ENCODE data around the gene ADCY7. TPM values are rescaled to one million over a fixed set of nuclear protein-coding genes. Genes with fewer than 3 reads are reported as not detected.
A peak's percentile ranks its signal among the peaks of the same experiment; 100 is the strongest.

ADCY7 gene
- total and polyA plus RNA-seq, 2 of the 4 experiments (the other 2 are of a cell fraction): 15.2 to 17.1 TPM

- no peak for TF ChIP-seq MAFK (IDR thresholded peaks at IDR 0.05; ENCODE audit: low read depth, low read length)
These were observed 5.9 kb upstream of the ADCY7 start (continued) for GRCh38 chr16:50260206-50261159.

GRCh38 chr16:50261160-50261706 is 5.1 kb upstream of the ADCY7 start:
- dilution Hi-C loops (cut with HindIII; ENCODE audit: low sequenced_read_pairs, unreplicated experiment) (no loop called here), intact Hi-C loops (cut with micrococcal nuclease) (no loop called here), in situ Hi-C loops (cut with MboI; ENCODE audit: low sequenced_read_pairs) (no loop called here)
- ATAC-seq (ENCODE audit: low read depth) (no peak), DNase-seq (no peak)
- ChIA-PET POLR2A (ENCODE audit: unreplicated experiment) (no interaction called here), CTCF (no interaction called here)
- H3K4me3 ChIP-seq (ENCODE audit: insufficient read depth, low read depth, low read length): no peak overlapping the region
- no peak overlapping the region for H3K4me2 ChIP-seq (ENCODE audit: low read depth, low read length)
- no peak overlapping the region for H3K27ac ChIP-seq (ENCODE audit: insufficient read depth, low read length)
- peaks cover 0 to 6% of the 10 kb centered on the region in 2 experiments; a peak in 1 of 4 replicates for H3K79me1 ChIP-seq (ENCODE audit: low read depth in 1 of 2, low read length in 2 of 2)
- no peaks in the 10 kb centered on the region for H3K36me3 ChIP-seq (ENCODE audit: control insufficient read depth, insufficient read depth, low read length)
- H3K9ac ChIP-seq (ENCODE audit: low read depth, low read length): no peak overlapping the region
- H2AFZ ChIP-seq (replicated peaks; ENCODE audit: low read length, poor library complexity): no peak overlapping the region
- TF ChIP-seq RCOR1 (IDR thresholded peaks at IDR 0.05; ENCODE audit: insufficient replicate concordance, low read length) (no peak), RAD21 (IDR thresholded peaks at IDR 0.05; ENCODE audit: low read length) (no peak), USF2 (IDR thresholded peaks at IDR 0.05; ENCODE audit: low read depth, low read length) (no peak), NFE2L2 (IDR thresholded peaks at IDR 0.05; ENCODE audit: low read depth, low read length) (no peak), CHD1 (IDR thresholded peaks at IDR 0.05; ENCODE audit: low read depth, low read length) (no peak), POLR2A (IDR thresholded peaks at IDR 0.05; ENCODE audit: low read depth, low read length) (no peak), MAZ (IDR thresholded peaks at IDR 0.05; ENCODE audit: borderline replicate concordance, low read depth, low read length) (no peak), RFX5 (IDR thresholded peaks at IDR 0.05; ENCODE audit: low read depth, low read length) (no peak)
- 75% methylated on average over 7 of the region's 9 CpGs; no CpG with 5 or more reads in 1 of the 2 experiments for WGBS, 2 experiments (ENCODE audit: extremely low coverage in 2 of 2, insufficient read length in 1 of 2)
- no peak overlapping the region for H4K8ac ChIP-seq (ENCODE audit: low read depth in 2 of 2, low read length in 2 of 2)
- H3K4ac ChIP-seq (ENCODE audit: low read depth, low read length): no peak overlapping the region
- no peak overlapping the region for H3K18ac ChIP-seq (ENCODE audit: low read depth, low read length)
- peak overlapping the region; percentile 16 for H2AK9ac ChIP-seq (replicated peaks; ENCODE audit: low read depth, low read length, poor library complexity)
- H4K91ac ChIP-seq (ENCODE audit: insufficient read depth, low read depth, low read length): no peak overlapping the region
- H3K23ac ChIP-seq (ENCODE audit: low read depth, low read length): no peak overlapping the region
- H2BK5ac ChIP-seq (ENCODE audit: low read depth, low read length, poor library complexity, severe bottlenecking): no peak overlapping the region
- H3K27me3 ChIP-seq (ENCODE audit: control insufficient read depth, insufficient read depth, low read length): peaks cover 8% of the 10 kb centered on the region
- H4K5ac ChIP-seq (ENCODE audit: low read depth, low read length): no peak overlapping the region
- no peaks in the 10 kb centered on the region for H4K20me1 ChIP-seq (ENCODE audit: insufficient read depth, low read length)
- H3K9me3 ChIP-seq (ENCODE audit: control insufficient read depth, insufficient read depth, low read length): peaks cover 4% of the 10 kb centered on the region
- no peak overlapping the region for H3K56ac ChIP-seq (ENCODE audit: extremely low read depth, insufficient read depth, low read length)
- no peak overlapping the region for H2BK120ac ChIP-seq (ENCODE audit: low read depth, low read length)
- peaks cover 8% of the 10 kb centered on the region; the same call in 1 of the 2 replicates for H3K9me1 ChIP-seq (ENCODE audit: insufficient read depth, low read length)
- no peak overlapping the region for H2BK15ac ChIP-seq (ENCODE audit: low read depth, low read length)
- no peak overlapping the region for H3K14ac ChIP-seq (replicated peaks; ENCODE audit: low read depth, low read length)
- H3K4me1 ChIP-seq (ENCODE audit: control insufficient read depth, insufficient read depth, low read length): peaks cover 13% of the 10 kb centered on the region
- H2BK20ac ChIP-seq (ENCODE audit: low read depth, low read length): no peak overlapping the region
- BruUV-seq (replicated peaks): no TSS peak
- no peak overlapping the region for H2AK5ac ChIP-seq (ENCODE audit: low read depth, low read length)

Measured in IMR-90 (cell line).